Ectodermal cell (in vitro differentiated cells): ENCODE results near the gene ABCC2.

Source experiments
- H3K27ac ChIP-seq: 2 replicates; pipeline ENCODE4 v1.7.0; 2013; ENCODE audit warnings: mild to moderate bottlenecking, low read depth, low read length; ENCODE audit not compliant: insufficient read depth, poor library complexity, severe bottlenecking
- H3K27me3 ChIP-seq: 2 replicates; pipeline ENCODE4 v1.7.0; 2013; ENCODE audit warnings: mild to moderate bottlenecking, low read length; ENCODE audit not compliant: insufficient read depth, control insufficient read depth, poor library complexity, severe bottlenecking
- H3K36me3 ChIP-seq: one replicate; pipeline ENCODE4 v1.7.0; 2013; ENCODE audit warnings: low read length; ENCODE audit not compliant: control insufficient read depth, insufficient read depth
- H3K4me1 ChIP-seq: one replicate; pipeline ENCODE4 v1.7.0; 2013; ENCODE audit warnings: low read length; ENCODE audit not compliant: control insufficient read depth, insufficient read depth
- H3K4me3 ChIP-seq: 2 replicates; pipeline ENCODE4 v1.7.0; 2013; ENCODE audit warnings: low read depth, low read length, control low read depth; ENCODE audit not compliant: insufficient read depth
- H3K9me3 ChIP-seq: 2 replicates; pipeline ENCODE4 v1.7.0; 2013; ENCODE audit warnings: mild to moderate bottlenecking, low read length, moderate library complexity; ENCODE audit not compliant: control insufficient read depth
- WGBS, 2 experiments: methylation state at CpG; one replicate each; pipeline ENCODE4 v1.1.7; 2013; ENCODE audit warnings: missing lambda C conversion rate in 2 of 2; 5-methylcytosine and 5-hydroxymethylcytosine counted together

Gene ABCC2

DNA sequence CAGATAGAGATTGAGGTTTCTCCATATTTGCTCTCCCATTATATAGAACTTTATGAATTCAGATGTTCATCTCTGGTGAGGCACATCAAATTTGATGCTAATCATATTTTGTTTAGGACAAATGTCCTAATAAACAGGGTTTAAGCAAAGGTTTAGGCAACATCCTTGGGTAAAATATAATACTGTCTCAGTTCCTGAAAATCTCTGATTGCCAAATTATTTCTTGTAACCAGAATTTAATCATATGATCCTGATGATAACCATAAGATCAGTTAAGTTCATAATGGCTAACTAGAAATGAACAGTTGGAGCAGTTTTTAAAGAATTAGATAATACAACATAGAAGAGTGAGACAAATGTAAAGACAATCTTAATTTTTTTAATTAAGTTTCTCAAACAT lies 31.8 kb upstream of the ABCC2 start:
- H3K27ac ChIP-seq: no peak overlapping the region
- H3K9me3 ChIP-seq: no peaks in the 10 kb centered on the region
- no peak overlapping the region for H3K4me3 ChIP-seq
- no peaks in the 10 kb centered on the region for H3K4me1 ChIP-seq
- H3K36me3 ChIP-seq: peaks cover 18% of the 10 kb centered on the region
- H3K27me3 ChIP-seq: no peaks in the 10 kb centered on the region

DNA sequence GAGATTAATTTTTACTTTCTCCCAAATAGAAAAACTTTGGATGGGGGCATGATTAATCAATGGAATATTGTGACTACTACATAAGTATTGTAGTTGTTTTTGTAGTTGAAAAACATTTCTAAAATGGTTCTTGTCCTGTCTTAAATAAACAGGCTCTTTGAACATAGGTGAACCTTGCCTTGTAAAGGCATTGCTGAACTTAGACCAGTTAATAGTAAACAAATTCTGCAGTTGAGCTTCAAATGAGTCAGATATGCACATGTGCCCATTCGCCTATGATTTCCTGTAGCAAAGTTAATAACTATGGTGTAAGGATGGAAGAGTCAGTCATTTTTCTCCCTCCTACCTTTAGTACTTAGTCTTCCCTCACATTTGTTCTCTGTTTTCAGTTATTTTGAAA lies 27.8 kb upstream of the ABCC2 start:
- no peaks in the 10 kb centered on the region for H3K27me3 ChIP-seq
- H3K4me1 ChIP-seq: no peaks in the 10 kb centered on the region
- 92 to 100% methylated on average over 1 of the region's 1 CpG for WGBS, 2 experiments
- no peak overlapping the region for H3K27ac ChIP-seq
- no peaks in the 10 kb centered on the region for H3K9me3 ChIP-seq
- peaks cover 8% of the 10 kb centered on the region for H3K36me3 ChIP-seq
- no peak overlapping the region for H3K4me3 ChIP-seq

DNA sequence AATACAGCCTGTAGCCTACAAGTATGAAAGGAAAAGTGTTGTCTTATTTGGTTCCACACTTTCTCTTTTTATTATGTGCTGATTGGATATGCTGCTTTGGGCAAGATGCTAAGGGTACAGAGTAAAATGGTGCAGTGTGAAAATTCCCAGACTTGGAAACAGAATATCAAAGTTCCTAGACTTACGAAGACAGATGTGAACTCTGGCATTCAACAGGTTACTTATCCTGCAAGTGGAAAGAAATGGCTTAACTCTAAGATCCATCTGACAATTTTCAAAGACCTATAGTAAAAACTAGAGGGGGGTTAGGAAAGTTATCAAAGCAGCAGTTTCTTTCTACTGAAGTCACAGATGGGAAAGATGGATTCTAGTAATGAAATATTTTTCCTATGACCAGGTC lies 26.3 kb upstream of the ABCC2 start:
- peaks cover 6% of the 10 kb centered on the region for H3K36me3 ChIP-seq
- H3K4me1 ChIP-seq: no peaks in the 10 kb centered on the region
- WGBS, 2 experiments: 95 to 97% methylated on average over 1 of the region's 1 CpG
- H3K27me3 ChIP-seq: no peaks in the 10 kb centered on the region
- no peaks in the 10 kb centered on the region for H3K9me3 ChIP-seq
- H3K27ac ChIP-seq: no peak overlapping the region
- no peak overlapping the region for H3K4me3 ChIP-seq

DNA sequence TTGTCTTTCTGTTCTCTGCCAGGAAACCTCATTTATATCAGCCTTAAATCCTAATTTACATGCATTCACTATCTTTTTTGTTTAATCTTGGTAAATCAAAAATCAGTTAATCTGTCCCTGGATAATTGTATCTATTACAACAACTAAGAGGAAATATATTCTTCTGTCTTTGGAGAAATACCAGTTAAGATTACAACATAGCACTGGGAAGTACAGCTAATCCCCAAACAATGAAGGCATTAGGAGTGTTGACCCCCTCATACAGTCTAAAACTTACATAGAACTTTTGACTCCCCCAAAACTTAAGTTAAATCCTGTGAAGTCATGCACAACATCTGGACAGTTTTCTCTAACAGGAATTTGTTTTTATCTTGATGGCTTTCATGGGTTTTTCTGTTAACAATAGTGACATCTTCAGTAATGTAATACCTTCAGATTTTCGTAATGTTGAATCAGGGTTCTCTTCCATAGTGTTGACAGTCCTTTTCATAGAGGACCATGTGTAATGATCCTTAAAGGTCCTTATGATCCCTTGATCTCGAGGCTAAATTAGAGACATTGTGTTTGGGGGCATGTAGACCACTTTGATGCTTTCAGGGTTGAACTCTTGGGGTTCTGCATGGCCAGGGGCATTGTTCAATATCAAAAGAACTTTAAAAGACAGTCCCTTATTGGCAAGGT lies 24.1 kb upstream of the ABCC2 start:
- WGBS, 2 experiments: 96 to 98% methylated on average over 2 of the region's 2 CpGs
- H3K27ac ChIP-seq: no peak overlapping the region

DNA sequence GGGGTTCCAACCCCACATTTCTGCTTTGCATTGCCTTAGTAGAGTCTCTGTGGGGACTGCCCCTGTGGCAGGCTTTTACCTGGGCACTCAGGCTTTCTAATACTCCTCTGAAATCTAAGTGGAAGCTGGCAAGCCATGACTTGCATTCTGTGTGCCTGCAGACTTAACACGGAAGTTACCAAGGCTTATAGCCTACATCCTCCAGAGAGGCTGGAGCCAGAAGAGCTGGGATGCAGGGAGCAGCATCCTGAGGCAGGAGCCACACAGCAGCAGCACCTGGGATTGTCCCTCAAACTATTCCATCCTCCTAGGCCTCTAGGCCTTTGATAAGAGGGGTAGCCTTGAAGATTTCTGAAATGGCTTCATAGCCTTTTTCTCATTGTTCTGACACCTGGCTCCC lies 22.1 kb upstream of the ABCC2 start:
- H3K4me3 ChIP-seq: no peak overlapping the region
- no peaks in the 10 kb centered on the region for H3K9me3 ChIP-seq
- no peak overlapping the region for H3K27ac ChIP-seq
- no peaks in the 10 kb centered on the region for H3K27me3 ChIP-seq
- 87 to 93% methylated on average over 1 of the region's 1 CpG for WGBS, 2 experiments
- no peaks in the 10 kb centered on the region for H3K36me3 ChIP-seq
- no peaks in the 10 kb centered on the region for H3K4me1 ChIP-seq

More for the DNA sequence above, 24.1 kb upstream of the ABCC2 start:
- Histone ChIP-seq H3K9me3 (no peaks in the 10 kb centered on the region), H3K27me3 (no peaks in the 10 kb centered on the region), H3K4me3 (no peak overlapping the region), H3K4me1 (no peaks in the 10 kb centered on the region), H3K36me3 (peaks cover 3% of the 10 kb centered on the region)

DNA sequence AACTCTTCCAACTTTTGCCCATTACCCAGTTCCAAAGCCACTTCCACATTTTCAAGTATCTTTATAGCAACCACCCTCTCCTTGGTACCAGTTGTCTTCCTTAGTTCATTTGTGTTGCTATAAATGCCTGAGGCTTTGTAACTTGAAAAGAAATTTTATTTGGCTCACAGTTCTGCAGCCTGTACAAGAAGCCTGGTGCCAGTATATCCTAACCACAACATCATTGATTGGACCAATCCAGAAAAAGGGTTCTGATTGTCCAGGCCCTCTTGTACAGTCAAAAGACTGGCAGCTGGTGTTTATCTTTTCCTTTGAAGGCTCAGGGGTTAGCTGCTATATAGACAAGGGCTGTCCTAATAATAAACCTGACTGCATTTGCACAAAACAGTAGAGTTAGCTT lies 21.1 kb upstream of the ABCC2 start:
- Histone ChIP-seq H3K27me3 (no peaks in the 10 kb centered on the region), H3K4me1 (no peaks in the 10 kb centered on the region), H3K4me3 (no peak overlapping the region), H3K36me3 (no peaks in the 10 kb centered on the region), H3K9me3 (no peaks in the 10 kb centered on the region), H3K27ac (no peak overlapping the region)

DNA sequence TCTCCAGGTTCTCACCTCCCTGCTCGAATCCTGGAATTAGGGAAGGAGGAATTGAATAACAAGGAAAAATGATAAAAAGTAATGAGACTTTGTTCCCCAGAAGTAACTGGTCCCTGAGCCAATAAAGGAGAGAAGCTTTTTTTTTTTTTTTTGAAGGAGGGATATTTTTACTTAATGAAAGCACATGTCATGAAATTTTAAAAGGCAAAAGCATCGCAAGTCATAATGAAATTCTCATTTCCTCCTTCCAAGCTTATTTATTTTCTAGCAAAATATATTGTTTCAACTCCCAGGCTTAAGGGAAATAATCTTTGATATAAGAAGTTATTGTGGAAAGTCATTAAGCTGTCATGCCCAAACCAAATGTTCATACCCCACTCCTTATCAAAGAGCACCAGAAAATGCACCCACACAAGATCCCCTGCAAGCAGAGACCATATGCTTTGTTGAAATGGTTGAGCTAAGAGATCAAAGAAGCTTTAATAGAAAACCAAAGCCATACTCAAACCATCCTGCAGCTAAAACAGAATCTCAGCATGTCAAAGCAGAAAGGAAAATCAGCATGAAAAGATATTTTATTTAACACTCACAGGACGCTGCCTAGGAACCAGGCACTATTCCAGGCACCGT lies 16.7 kb upstream of the ABCC2 start:
- Histone ChIP-seq H3K27ac (no peak overlapping the region), H3K4me1 (no peaks in the 10 kb centered on the region), H3K27me3 (no peaks in the 10 kb centered on the region), H3K36me3 (no peaks in the 10 kb centered on the region), H3K9me3 (no peaks in the 10 kb centered on the region), H3K4me3 (no peak overlapping the region)
- WGBS, 2 experiments: 91 to 94% methylated on average over 3 of the region's 4 CpGs

DNA sequence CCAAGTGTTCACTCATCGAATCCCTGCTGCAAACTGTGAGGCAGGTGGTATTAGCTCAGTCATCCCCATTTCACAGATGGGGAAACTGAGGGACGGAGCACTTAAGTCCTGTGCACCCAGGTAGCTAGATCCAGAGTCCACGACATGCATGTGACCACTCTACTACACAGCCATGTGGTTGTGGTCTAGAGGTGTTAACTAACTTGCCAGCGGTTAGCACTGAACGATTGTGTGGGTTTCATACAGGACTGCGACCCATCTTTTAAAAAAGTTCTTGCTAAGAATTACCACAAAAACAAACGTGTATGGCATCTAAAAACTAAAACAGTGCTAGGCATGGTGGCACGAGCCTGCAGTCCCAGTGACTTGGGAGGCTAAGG lies 16.1 kb upstream of the ABCC2 start:
- no peaks in the 10 kb centered on the region for H3K4me1 ChIP-seq
- no peak overlapping the region for H3K4me3 ChIP-seq
- no peaks in the 10 kb centered on the region for H3K36me3 ChIP-seq
- H3K9me3 ChIP-seq: no peaks in the 10 kb centered on the region
- no peaks in the 10 kb centered on the region for H3K27me3 ChIP-seq
- no peak overlapping the region for H3K27ac ChIP-seq
- WGBS, 2 experiments: 80% methylated on average over 8 of the region's 8 CpGs

DNA sequence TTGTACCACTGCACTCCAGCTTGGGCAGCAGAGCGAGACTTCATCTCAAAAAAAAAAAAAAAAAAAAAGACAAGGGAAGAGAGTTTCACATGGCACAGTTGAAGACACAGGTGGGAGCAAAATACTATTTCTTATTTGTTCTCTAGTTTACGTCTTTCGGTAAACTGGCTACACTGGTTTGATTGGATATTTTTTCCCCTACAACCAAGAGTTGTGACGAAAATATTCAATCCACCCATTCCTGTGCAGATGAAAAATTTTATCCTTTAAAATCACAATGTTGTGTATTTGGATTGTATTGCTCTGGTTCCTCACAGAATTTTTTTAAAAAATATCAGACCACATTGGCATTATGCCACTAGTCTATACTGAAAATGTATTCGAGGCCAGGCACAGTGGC lies 14.5 kb upstream of the ABCC2 start:
- Histone ChIP-seq H3K9me3 (no peaks in the 10 kb centered on the region), H3K27ac (no peak overlapping the region), H3K27me3 (no peaks in the 10 kb centered on the region), H3K4me1 (no peaks in the 10 kb centered on the region), H3K36me3 (no peaks in the 10 kb centered on the region), H3K4me3 (no peak overlapping the region)
- WGBS, 2 experiments: 69 to 74% methylated on average over 4 of the region's 5 CpGs

DNA sequence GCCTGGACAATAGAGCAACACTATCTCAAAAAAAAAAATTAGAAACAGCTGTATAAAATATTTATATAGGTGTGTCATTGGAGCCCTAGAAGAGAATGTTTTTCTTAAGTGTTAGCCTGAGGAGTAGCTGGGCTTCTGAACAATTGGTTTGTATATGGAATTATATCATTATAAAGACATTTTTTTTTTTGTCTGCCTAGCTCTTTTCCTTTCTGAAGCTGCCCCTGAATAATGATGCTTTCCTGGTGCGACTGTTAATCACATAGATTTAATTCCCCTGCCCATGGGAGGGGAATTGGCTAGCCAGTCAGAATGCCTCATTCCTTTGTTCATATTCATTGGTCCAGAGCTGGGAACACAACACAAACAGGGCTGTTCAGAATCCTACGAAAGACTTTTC lies 13.9 kb upstream of the ABCC2 start:
- 84 to 97% methylated on average over 2 of the region's 2 CpGs for WGBS, 2 experiments
- H3K4me1 ChIP-seq: no peaks in the 10 kb centered on the region
- no peaks in the 10 kb centered on the region for H3K27me3 ChIP-seq
- H3K9me3 ChIP-seq: no peaks in the 10 kb centered on the region
- H3K4me3 ChIP-seq: no peak overlapping the region
- no peaks in the 10 kb centered on the region for H3K36me3 ChIP-seq
- no peak overlapping the region for H3K27ac ChIP-seq
